Activated CD8-positive, alpha-beta T cell treated with anti-CD3 and anti-CD28 coated beads for 36 hours (primary cell): ENCODE data around the gene NCF2. TPM values are rescaled to one million over a fixed set of nuclear protein-coding genes. Genes with fewer than 3 reads are reported as not detected.

Experiments used
- ATAC-seq: fragments of 200-7000 bp; cut with Tn5 transposase; one replicate; pipeline ENCODE4 v1.10.0; 2021; ENCODE audit warnings: mild to moderate bottlenecking, moderate library complexity
- CTCF ChIA-PET: fragments of 350-600 bp; sonication (Branson Sonifier 250); formaldehyde crosslinking; loops from one replicate; lab custom pipeline; 2021; ENCODE audit warnings: antibody characterized with exemption; lab: Charles Lee
- POLR2A ChIA-PET: fragments of 350-600 bp; sonication (Branson Sonifier 250); formaldehyde crosslinking; loops from one replicate; lab custom pipeline; 2021; ENCODE audit warnings: antibody characterized with exemption; lab: Charles Lee
- DNase-seq: peaks from one replicate; pipeline ENCODE4 v3.0.0-alpha.2; 2020
- H3K27ac Mint-ChIP-seq: one replicate; pipeline ENCODE4 v1.8.0; 2021; ENCODE audit warnings: mild to moderate bottlenecking, mixed read lengths
- H3K27me3 Mint-ChIP-seq: one replicate; pipeline ENCODE4 v1.8.0; 2021; ENCODE audit warnings: mixed read lengths
- H3K36me3 Mint-ChIP-seq: one replicate; pipeline ENCODE4 v1.8.0; 2021; ENCODE audit warnings: low read depth, mixed read lengths
- H3K4me1 Mint-ChIP-seq: one replicate; pipeline ENCODE4 v1.8.0; 2021; ENCODE audit warnings: low read depth, mixed read lengths
- H3K4me3 Mint-ChIP-seq: one replicate; pipeline ENCODE4 v1.8.0; 2021; ENCODE audit warnings: mild to moderate bottlenecking, moderate library complexity, mixed read lengths
- H3K9me3 Mint-ChIP-seq: one replicate; pipeline ENCODE4 v1.8.0; 2021; ENCODE audit warnings: mixed read lengths
- CTCF ChIP-seq: fragments of 200-600 bp; IDR thresholded peaks from one replicate; pipeline ENCODE4 v1.8.0; 2022; ENCODE audit warnings: antibody characterized with exemption, mild to moderate bottlenecking
- intact Hi-C: fragments of 100-400 bp; cut with micrococcal nuclease; formaldehyde crosslinking; loops from one replicate; pipeline ENCODE4 v1.10.0; 2022
- total RNA-seq, 2 experiments: library from RNA; stranded (reverse); gene quantifications; one replicate each; pipeline ENCODE4 v1.2.3, GENCODE V29; 2021

Gene NCF2
- total RNA-seq, 2 experiments from 2014 or later: 4.2 to 4.7 TPM

DNA sequence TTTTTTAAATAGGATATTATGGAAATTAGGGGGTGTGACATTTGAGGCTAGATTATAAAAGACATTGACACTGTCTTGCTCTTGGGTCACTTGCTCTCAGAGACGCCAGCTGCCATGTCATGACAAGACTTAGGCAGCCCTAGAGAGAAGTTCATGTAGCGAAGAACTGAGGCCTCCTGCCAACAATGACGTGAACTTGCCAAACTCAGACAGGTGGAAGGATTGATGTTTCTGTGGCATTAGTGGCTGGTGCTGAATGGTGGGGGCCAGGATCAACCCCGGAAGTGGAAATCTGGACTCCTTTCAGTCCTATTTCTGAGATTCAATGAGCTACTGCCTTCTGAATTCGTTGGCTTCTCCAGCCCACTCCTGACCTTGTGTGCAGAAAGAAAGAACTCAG is 14.7 kb downstream of the NCF2 start:
- Mint-ChIP-seq H3K27ac (no peak overlapping the region), H3K9me3 (no peaks in the 10 kb centered on the region), H3K36me3 (no peaks in the 10 kb centered on the region), H3K27me3 (no peaks in the 10 kb centered on the region), H3K4me3 (no peak overlapping the region), H3K4me1 (peaks cover 14% of the 10 kb centered on the region)
- no peak for TF ChIP-seq CTCF
- DNase-seq (no peak), ATAC-seq (no peak)
- ChIA-PET CTCF (no interaction called here), POLR2A (interaction anchor here (1.0 kb wide), 1 partner anchor 10 kb away, joined by 3 read pairs; no protein-coding TSS in a partner anchor)
- intact Hi-C loops: no loop called here

DNA sequence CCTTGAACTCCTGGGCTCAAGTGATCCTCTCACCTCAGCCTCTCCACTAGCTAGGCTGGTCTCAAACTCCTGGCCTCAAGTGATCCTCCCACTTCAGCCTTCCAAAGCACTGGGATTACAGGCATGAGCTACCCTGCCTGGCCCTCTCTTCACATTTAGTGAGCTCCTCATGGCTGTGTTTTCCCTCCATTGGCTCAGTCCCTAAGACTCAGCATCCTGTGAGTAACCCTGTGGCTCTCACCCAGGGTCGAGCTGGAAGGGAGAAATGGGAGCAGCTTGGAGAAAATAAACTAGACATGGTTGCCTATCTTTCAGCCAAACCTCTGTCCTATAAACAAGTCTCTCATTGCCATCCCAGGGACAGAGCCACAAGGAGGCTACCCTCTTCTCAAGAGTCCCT is 17.5 kb downstream of the NCF2 start:
- Mint-ChIP-seq H3K36me3 (no peaks in the 10 kb centered on the region), H3K27me3 (no peaks in the 10 kb centered on the region), H3K27ac (no peak overlapping the region), H3K9me3 (no peaks in the 10 kb centered on the region), H3K4me3 (no peak overlapping the region), H3K4me1 (peaks cover 17% of the 10 kb centered on the region)
- DNase-seq: no peak
- ChIA-PET CTCF (no interaction called here), POLR2A (no interaction called here)
- intact Hi-C loops: no loop called here
- TF ChIP-seq CTCF: no peak
- no peak for ATAC-seq

- ChIA-PET CTCF (no interaction called here), POLR2A (interaction anchor here (0.6 to 1.7 kb wide), 2 partner anchors 8 to 492 kb away, joined by 4 to 6 read pairs; no protein-coding TSS in a partner anchor)
- peaks cover 23% of the 10 kb centered on the region for H3K4me1 Mint-ChIP-seq
- DNase-seq (no peak), ATAC-seq (no peak)
- H3K27ac Mint-ChIP-seq: no peak overlapping the region
- intact Hi-C loops: no loop called here
- no peaks in the 10 kb centered on the region for H3K27me3 Mint-ChIP-seq
- H3K9me3 Mint-ChIP-seq: no peaks in the 10 kb centered on the region
- H3K36me3 Mint-ChIP-seq: no peaks in the 10 kb centered on the region
- no peak for TF ChIP-seq CTCF
- H3K4me3 Mint-ChIP-seq: no peak overlapping the region
Observed at GRCh38 chr1:183571678-183572268, 18.5 kb downstream of the NCF2 start.

DNA sequence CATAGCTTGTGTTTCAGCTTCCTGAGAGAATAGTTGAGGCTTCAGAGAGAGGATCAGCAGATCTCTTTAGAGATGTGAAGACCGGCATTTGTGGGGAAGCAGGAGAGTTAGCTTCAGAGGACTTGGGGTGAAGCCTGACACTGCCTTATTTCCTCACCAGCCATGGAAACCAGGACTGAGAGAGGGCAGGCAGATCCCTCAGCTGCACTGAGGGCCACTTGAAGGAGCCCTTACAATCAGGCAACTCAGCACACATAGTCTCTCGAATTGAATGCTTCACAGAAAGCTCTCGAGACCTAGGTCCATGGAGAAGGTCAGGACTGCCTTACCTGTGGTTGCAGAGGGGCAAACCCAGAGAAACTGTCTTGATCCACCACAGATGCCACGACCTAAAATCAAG is 19.8 kb downstream of the NCF2 start:
- intact Hi-C loops: no loop called here
- TF ChIP-seq CTCF: no peak
- no peaks in the 10 kb centered on the region for H3K9me3 Mint-ChIP-seq
- H3K4me1 Mint-ChIP-seq: peaks cover 23% of the 10 kb centered on the region
- DNase-seq (no peak), ATAC-seq (no peak)
- ChIA-PET POLR2A (interaction anchor here (1.7 kb wide), 1 partner anchor 9 kb away, joined by 6 read pairs; no protein-coding TSS in a partner anchor), CTCF (interaction anchor here (1.2 to 3.0 kb wide), 2 partner anchors 9 to 17 kb away, joined by 3 to 13 read pairs; no protein-coding TSS in a partner anchor)
- H3K27me3 Mint-ChIP-seq: no peaks in the 10 kb centered on the region
- H3K4me3 Mint-ChIP-seq: no peak overlapping the region
- no peak overlapping the region for H3K27ac Mint-ChIP-seq
- H3K36me3 Mint-ChIP-seq: no peaks in the 10 kb centered on the region

DNA sequence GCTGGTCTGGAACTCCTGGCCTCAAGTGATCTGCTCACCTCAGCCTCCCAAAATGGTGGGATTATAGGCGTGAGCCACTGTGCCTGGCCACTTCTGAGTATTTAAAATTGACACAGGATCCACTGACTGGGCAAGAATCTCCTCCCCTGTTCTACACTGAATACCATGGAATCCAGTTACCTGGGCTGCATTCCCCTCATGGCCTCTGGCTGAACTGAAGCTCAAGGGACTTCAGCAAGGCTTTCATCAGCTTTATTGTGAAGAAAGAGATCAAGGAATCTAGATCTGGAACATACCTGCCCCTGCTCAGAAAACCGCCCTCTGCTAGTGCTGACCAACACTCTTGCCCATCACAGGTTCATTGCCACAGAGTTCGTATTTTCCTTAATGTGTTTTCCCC is 20.5 kb downstream of the NCF2 start:
- Mint-ChIP-seq H3K27ac (no peak overlapping the region), H3K9me3 (no peaks in the 10 kb centered on the region), H3K27me3 (no peaks in the 10 kb centered on the region), H3K36me3 (no peaks in the 10 kb centered on the region), H3K4me3 (no peak overlapping the region), H3K4me1 (peaks cover 23% of the 10 kb centered on the region)
- ChIA-PET POLR2A (interaction anchor here (0.9 kb wide), 1 partner anchor 99 kb away, joined by 3 read pairs; no protein-coding TSS in a partner anchor), CTCF (interaction anchor here (1.0 to 3.0 kb wide), 3 partner anchors 10 to 22 kb away, joined by 3 to 13 read pairs (median 3); no protein-coding TSS in a partner anchor)
- intact Hi-C loops: no loop called here
- TF ChIP-seq CTCF: no peak
- ATAC-seq (no peak), DNase-seq (no peak)
